SK-N-SH (cell line): ENCODE results near the gene TBC1D8. TPM values are rescaled to one million over a fixed set of nuclear protein-coding genes. Genes with fewer than 3 reads are reported as not detected.
A peak's percentile ranks its signal among the peaks of the same experiment; 100 is the strongest.

Source experiments
- CTCF ChIA-PET: fragments of 300-600, 350-600 bp; formaldehyde crosslinking; extraction: SDS; loops from one replicate; lab custom pipeline; 2021; lab: Yijun Ruan, JAX
- POLR2A ChIA-PET: fragments of 350-600 bp; sonication (Branson Sonifier 250); formaldehyde crosslinking; extraction: SDS; loops from one replicate; lab custom pipeline; 2020; ENCODE audit warnings: antibody characterized with exemption, inconsistent platforms; lab: Yijun Ruan, JAX
- DNase-seq: peaks from one replicate; pipeline ENCODE4 v3.0.0; 2012
- H2AFZ ChIP-seq: fragments of 200-600 bp; sonication (generic); 2 replicates; pipeline ENCODE4 v1.8.1; 2016; ENCODE audit warnings: antibody characterized with exemption, mild to moderate bottlenecking, low read depth
- H3F3A ChIP-seq: fragments of 200-600 bp; sonication (generic); replicated peaks from 2 replicates; pipeline ENCODE3; 2016; ENCODE audit warnings: antibody characterized with exemption, mild to moderate bottlenecking; ENCODE audit not compliant: insufficient read depth
- H3K27ac ChIP-seq, 2 experiments: fragments of 200-500 bp in 1 of 2; fragments of 200-600 bp in 1 of 2; sonication (Bioruptor generic) in 1 of 2; sonication (generic), shearing (Covaris generic) in 1 of 2; 2 replicates each; pipeline versions ENCODE4 v1.5.1 to v1.6.1; 2014 to 2016; ENCODE audit warnings: low read depth in 2 of 2, inconsistent platforms in 1 of 2, low read length in 1 of 2, mild to moderate bottlenecking in 1 of 2, mixed read lengths in 1 of 2
- H3K27me3 ChIP-seq: fragments of 200-600 bp; sonication (generic), shearing (Covaris generic); 2 replicates; pipeline ENCODE4 v1.6.1; 2016; ENCODE audit warnings: mixed run types; ENCODE audit not compliant: insufficient read depth
- H3K36me3 ChIP-seq, 2 experiments: fragments of 200-500 bp in 1 of 2; fragments of 200-600 bp in 1 of 2; sonication (Bioruptor generic) in 1 of 2; sonication (generic) in 1 of 2; replicated peaks in 1 of 2; 2 replicates each; pipeline versions ENCODE3 to v1.5.1; 2014 to 2016; ENCODE audit warnings: low read length in 1 of 2, mild to moderate bottlenecking in 1 of 2; ENCODE audit not compliant: insufficient read depth in 2 of 2, control insufficient read depth in 1 of 2
- H3K4me1 ChIP-seq, 2 experiments: fragments of 200-500 bp in 1 of 2; fragments of 200-600 bp in 1 of 2; sonication (Bioruptor generic) in 1 of 2; sonication (generic), shearing (Covaris generic) in 1 of 2; 2 replicates each; pipeline versions ENCODE4 v1.5.1 to v1.6.1; 2014 to 2016; ENCODE audit warnings: low read depth in 1 of 2, low read length in 1 of 2, mixed run types in 1 of 2; ENCODE audit not compliant: insufficient read depth in 2 of 2, control insufficient read depth in 1 of 2
- H3K4me2 ChIP-seq: fragments of 200-600 bp; sonication (generic), shearing (Covaris generic); 2 replicates; pipeline ENCODE4 v1.6.1; 2017; ENCODE audit warnings: mixed run types
- H3K4me3 ChIP-seq, 2 experiments: fragments of 200-500 bp in 1 of 2; fragments of 200-600 bp in 1 of 2; sonication (Bioruptor generic) in 1 of 2; sonication (generic), shearing (Covaris generic) in 1 of 2; 2 replicates each; pipeline versions ENCODE4 v1.5.1 to v1.8.1; 2014 to 2016; ENCODE audit warnings: low read depth in 2 of 2, inconsistent platforms in 1 of 2, low read length in 1 of 2, mild to moderate bottlenecking in 1 of 2, mixed read lengths in 1 of 2, moderate library complexity in 1 of 2
- H3K79me2 ChIP-seq: fragments of 200-600 bp; sonication (generic); 2 replicates; pipeline ENCODE4 v1.8.1; 2017; ENCODE audit warnings: mild to moderate bottlenecking; ENCODE audit not compliant: insufficient read depth
- H3K9ac ChIP-seq: fragments of 200-600 bp; sonication (generic); 2 replicates; pipeline ENCODE4 v1.6.1; 2017; ENCODE audit warnings: mixed run types
- H3K9me2 ChIP-seq: fragments of 200-600 bp; sonication (generic); 2 replicates; pipeline ENCODE4 v1.6.1; 2017; ENCODE audit warnings: mixed run types
- H3K9me3 ChIP-seq: fragments of 200-600 bp; sonication (generic); 2 replicates; pipeline ENCODE4 v1.6.1; 2017; ENCODE audit warnings: mixed run types, mild to moderate bottlenecking, moderate library complexity
- H4K20me1 ChIP-seq: fragments of 200-600 bp; sonication (generic); 2 replicates; pipeline ENCODE4 v1.6.1; 2017; ENCODE audit warnings: mild to moderate bottlenecking, mixed run types; ENCODE audit not compliant: insufficient read depth
- CHD2 ChIP-seq: fragments of 150-350 bp; IDR thresholded peaks from 2 replicates; pipeline ENCODE4 v1.6.1; 2018; ENCODE audit warnings: low read length; ENCODE audit not compliant: partially characterized antibody
- CTCF ChIP-seq: fragments of 200-600 bp; sonication (generic); IDR thresholded peaks from 2 replicates; pipeline ENCODE4 v1.6.1; 2017; ENCODE audit warnings: antibody characterized with exemption, mild to moderate bottlenecking, moderate library complexity
- EZH2phosphoT487 ChIP-seq: fragments of 200-600 bp; sonication (generic); IDR thresholded peaks from 2 replicates; pipeline ENCODE4 v1.6.1; 2017; ENCODE audit warnings: low read depth, mixed run types, mild to moderate bottlenecking, antibody characterized with exemption, moderate library complexity, borderline replicate concordance
- FOXJ3 ChIP-seq: sonication (generic); formaldehyde crosslinking; IDR thresholded peaks from 2 replicates; pipeline ENCODE4 v1.5.1; 2020; ENCODE audit warnings: mild to moderate bottlenecking, missing genetic modification reagents
- FOXM1 ChIP-seq: IDR thresholded peaks from 2 replicates; pipeline ENCODE4 v1.4.0; 2012; ENCODE audit warnings: low read depth, mild to moderate bottlenecking
- GABPA ChIP-seq: IDR thresholded peaks from 2 replicates; pipeline ENCODE4 v1.4.0; 2012; ENCODE audit warnings: low read depth, mild to moderate bottlenecking
- JUND ChIP-seq: IDR thresholded peaks from 2 replicates; pipeline ENCODE4 v1.4.0; 2012
- MXI1 ChIP-seq: IDR thresholded peaks from 2 replicates; pipeline ENCODE4 v1.6.1; 2012; ENCODE audit warnings: mild to moderate bottlenecking, low read depth, low read length, improper control_type of control experiment
- NFIC ChIP-seq: IDR thresholded peaks from 2 replicates; pipeline ENCODE4 v1.4.0; 2012; ENCODE audit warnings: borderline replicate concordance
- RAD21 ChIP-seq: IDR thresholded peaks from 2 replicates; pipeline ENCODE4 v1.6.1; 2012; ENCODE audit warnings: mild to moderate bottlenecking, low read length
- RXRA ChIP-seq: IDR thresholded peaks from 2 replicates; pipeline ENCODE4 v1.4.0; 2012; ENCODE audit warnings: low read depth, mild to moderate bottlenecking, borderline replicate concordance
- SMC3 ChIP-seq: IDR thresholded peaks from 2 replicates; pipeline ENCODE4 v1.6.1; 2012; ENCODE audit warnings: low read depth, low read length, improper control_type of control experiment
- TCF12 ChIP-seq: IDR thresholded peaks from 2 replicates; pipeline ENCODE4 v1.4.0; 2012
- TEAD4 ChIP-seq: IDR thresholded peaks from 2 replicates; pipeline ENCODE4 v1.4.0; 2012; ENCODE audit warnings: mild to moderate bottlenecking, borderline replicate concordance; ENCODE audit not compliant: insufficient read depth
- WGBS: methylation state at CpG from one replicate; pipeline ENCODE4 v1.1.6; 2017; ENCODE audit warnings: low lambda C conversion rate; 5-methylcytosine and 5-hydroxymethylcytosine counted together
- polyA plus RNA-seq, 3 experiments: library from polyadenylated mRNA; depleted of rRNA; stranded (reverse); fragments of >200 nt; gene quantifications; 2 replicates each; pipeline ENCODE4 v1.2.3, GENCODE V29; 2012

Gene TBC1D8
- polyA plus RNA-seq, 1 of the 3 experiments (the other 2 are of a cell fraction), result 5.3 TPM

GRCh38 chr2:101190747-101191516, 39.8 kb upstream of the TBC1D8 start:
- TF ChIP-seq TCF12, result no peak
- TF ChIP-seq MXI1, result no peak
- no peak for TF ChIP-seq RXRA
- TF ChIP-seq FOXJ3 (CRISPR knock-in tag), result no peak
- no peak for TF ChIP-seq FOXM1
- no peak for TF ChIP-seq EZH2phosphoT487
- no peak for TF ChIP-seq GABPA
- TF ChIP-seq TEAD4, result no peak
- no peak for TF ChIP-seq CHD2
- TF ChIP-seq NFIC, result no peak
- 27% methylated on average over 8 of the region's 9 CpGs for WGBS
- Histone ChIP-seq H3K27me3 (no peaks in the 10 kb centered on the region), H3F3A (no peaks in the 10 kb centered on the region), H3K9me2 (no peaks in the 10 kb centered on the region), H4K20me1 (no peaks in the 10 kb centered on the region), H3K4me2 (no peak overlapping the region), H3K4me1 (peaks cover 0 to 2% of the 10 kb centered on the region in 2 experiments; a peak in 1 of 4 replicates), H3K79me2 (no peaks in the 10 kb centered on the region), H3K9ac (no peak overlapping the region), H3K9me3 (no peaks in the 10 kb centered on the region), H3K36me3 (no peaks in the 10 kb centered on the region), H3K27ac (no peak overlapping the region), H2AFZ (no peak overlapping the region), H3K4me3 (no peak overlapping the region)
- POLR2A ChIA-PET, result no interaction called here
- CTCF ChIA-PET, result interaction anchor here (0.7 to 7.0 kb wide), 5 partner anchors 9 to 641 kb away, joined by 3 to 44 read pairs (median 6); no protein-coding TSS in a partner anchor
- DNase-seq, result no peak

GRCh38 chr2:101188683-101189405, 37.7 kb upstream of the TBC1D8 start:
- H3K27me3 ChIP-seq, result no peaks in the 10 kb centered on the region
- no peak overlapping the region for H3K27ac ChIP-seq
- peaks cover 0 to 2% of the 10 kb centered on the region in 2 experiments; a peak in 1 of 4 replicates for H3K4me1 ChIP-seq
- H3K36me3 ChIP-seq, result no peaks in the 10 kb centered on the region
- TF ChIP-seq SMC3 (peak; percentile 62), JUND (no peak), CTCF (peak; percentile 70), RAD21 (peak; percentile 67)
- TF ChIP-seq, all 33 proteins: peak for 3
- peak; percentile 74 for DNase-seq
- ChIA-PET POLR2A (no interaction called here), CTCF (interaction anchor here (0.6 to 7.0 kb wide), 39 partner anchors 8 to 582 kb away, joined by 3 to 44 read pairs (median 4); partner anchors contain the start of genes RPL31 and TBC1D8)
- H4K20me1 ChIP-seq, result no peaks in the 10 kb centered on the region
- no peak overlapping the region for H3K9ac ChIP-seq
- H3K4me2 ChIP-seq, result no peak overlapping the region
- H3K4me3 ChIP-seq, result no peak overlapping the region
- 32% methylated on average over 5 of the region's 5 CpGs for WGBS
- no peaks in the 10 kb centered on the region for H3F3A ChIP-seq
- no peak overlapping the region for H2AFZ ChIP-seq
- H3K79me2 ChIP-seq, result no peaks in the 10 kb centered on the region
- no peaks in the 10 kb centered on the region for H3K9me3 ChIP-seq
- H3K9me2 ChIP-seq, result no peaks in the 10 kb centered on the region
